RWPE2 (cell line): ENCODE measurements around the gene OXSM.
A peak's percentile ranks its signal among the peaks of the same experiment; 100 is the strongest.

Experiments used
- ATAC-seq: fragments of 200-7000 bp; cut with Tn5 transposase; 3 replicates; pipeline ENCODE4 v1.9.1; 2021; ENCODE audit warnings: low read depth
- DNase-seq: peaks from one replicate; pipeline ENCODE4 v3.0.0-alpha.2; 2020; ENCODE audit warnings: low spot score
- H3K27ac ChIP-seq: fragments of 450-650 bp; 2 replicates; pipeline ENCODE4 v1.5.1; 2017; ENCODE audit warnings: mild to moderate bottlenecking; ENCODE audit not compliant: poor library complexity, severe bottlenecking
- H3K27me3 ChIP-seq: fragments of 250-450 bp; sonication (Bioruptor Pico); 2 replicates; pipeline ENCODE4 v1.5.1; 2021; ENCODE audit warnings: mild to moderate bottlenecking, moderate library complexity; ENCODE audit not compliant: insufficient read depth, poor library complexity, severe bottlenecking
- H3K36me3 ChIP-seq: fragments of 250-450 bp; sonication (Bioruptor Pico); 2 replicates; pipeline ENCODE4 v1.5.1; 2020; ENCODE audit warnings: low read depth, mild to moderate bottlenecking, moderate library complexity
- H3K4me1 ChIP-seq: fragments of 250-450 bp; sonication (Bioruptor Pico); 2 replicates; pipeline ENCODE4 v1.5.1; 2021; ENCODE audit warnings: mild to moderate bottlenecking, moderate library complexity; ENCODE audit not compliant: insufficient read depth, poor library complexity, severe bottlenecking
- H3K4me3 ChIP-seq: fragments of 250-450 bp; sonication (Bioruptor Pico); 2 replicates; pipeline ENCODE4 v1.5.1; 2021; ENCODE audit warnings: mild to moderate bottlenecking, moderate library complexity; ENCODE audit not compliant: severe bottlenecking
- H3K9me3 ChIP-seq: fragments of 250-450 bp; sonication (Bioruptor Pico); 2 replicates; pipeline ENCODE4 v1.5.1; 2021; ENCODE audit warnings: mild to moderate bottlenecking, moderate library complexity; ENCODE audit not compliant: severe bottlenecking
- TF ChIP-seq, protein P1 (sequence below): fragments of 450-650 bp; IDR thresholded peaks from one replicate; pipeline ENCODE4 v1.5.1; 2017; ENCODE audit warnings: mild to moderate bottlenecking, moderate library complexity; ENCODE audit not compliant: poor library complexity, severe bottlenecking

OXSM gene

DNA sequence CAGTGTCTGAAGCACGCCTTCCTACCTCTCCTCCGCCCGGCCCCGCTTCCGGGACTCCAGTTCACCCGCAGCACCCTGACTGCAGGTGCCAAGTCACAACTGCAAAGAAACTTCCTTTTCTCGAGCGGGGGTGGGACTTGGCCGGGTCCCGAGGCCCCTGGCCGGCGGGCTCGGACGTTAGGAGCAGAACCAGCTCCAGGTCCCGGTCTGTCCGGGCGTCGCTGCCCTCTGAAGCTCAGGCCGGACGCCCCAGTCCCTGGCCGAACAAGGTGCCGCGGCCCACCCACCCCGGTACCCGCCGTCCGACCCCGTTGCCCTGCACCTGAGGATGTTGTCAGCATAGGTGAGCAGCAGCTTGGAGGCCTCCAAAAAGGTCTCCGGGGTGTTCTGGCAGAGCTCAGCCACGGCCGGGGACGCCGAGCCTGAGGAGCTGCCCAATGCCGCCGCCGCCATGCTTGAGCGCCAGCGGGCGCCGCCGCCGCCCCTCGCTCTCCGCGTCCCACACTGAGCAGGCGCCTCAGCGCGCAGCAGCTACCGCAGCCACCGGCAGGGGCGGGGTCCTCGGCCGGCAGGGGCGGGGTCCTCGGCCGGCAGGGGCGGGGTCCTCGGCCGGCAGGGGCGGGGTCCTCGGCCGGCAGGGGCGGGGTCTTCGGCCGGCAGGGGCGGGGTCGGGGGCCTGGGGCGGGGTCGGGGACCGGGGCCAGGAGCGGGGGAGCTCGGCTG lies 6.8 kb upstream of the OXSM start, which contains the start of gene NGLY1:
Gene NGLY1 (minus strand): TSS at position 506 of the 723 bp plus-strand sequence. CDS start 53 bp downstream, at position 453.
- TF ChIP-seq, protein P1, sequence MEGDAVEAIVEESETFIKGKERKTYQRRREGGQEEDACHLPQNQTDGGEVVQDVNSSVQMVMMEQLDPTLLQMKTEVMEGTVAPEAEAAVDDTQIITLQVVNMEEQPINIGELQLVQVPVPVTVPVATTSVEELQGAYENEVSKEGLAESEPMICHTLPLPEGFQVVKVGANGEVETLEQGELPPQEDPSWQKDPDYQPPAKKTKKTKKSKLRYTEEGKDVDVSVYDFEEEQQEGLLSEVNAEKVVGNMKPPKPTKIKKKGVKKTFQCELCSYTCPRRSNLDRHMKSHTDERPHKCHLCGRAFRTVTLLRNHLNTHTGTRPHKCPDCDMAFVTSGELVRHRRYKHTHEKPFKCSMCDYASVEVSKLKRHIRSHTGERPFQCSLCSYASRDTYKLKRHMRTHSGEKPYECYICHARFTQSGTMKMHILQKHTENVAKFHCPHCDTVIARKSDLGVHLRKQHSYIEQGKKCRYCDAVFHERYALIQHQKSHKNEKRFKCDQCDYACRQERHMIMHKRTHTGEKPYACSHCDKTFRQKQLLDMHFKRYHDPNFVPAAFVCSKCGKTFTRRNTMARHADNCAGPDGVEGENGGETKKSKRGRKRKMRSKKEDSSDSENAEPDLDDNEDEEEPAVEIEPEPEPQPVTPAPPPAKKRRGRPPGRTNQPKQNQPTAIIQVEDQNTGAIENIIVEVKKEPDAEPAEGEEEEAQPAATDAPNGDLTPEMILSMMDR: no peak
- Histone ChIP-seq H3K27me3 (no peaks in the 10 kb centered on the region), H3K9me3 (no peaks in the 10 kb centered on the region), H3K27ac (peak within 1 kb of the TSS; percentile 41), H3K36me3 (peaks cover 3% of the 10 kb centered on the region), H3K4me3 (peak within 1 kb of the TSS; percentile 94), H3K4me1 (peaks cover 5% of the 10 kb centered on the region)
- DNase-seq (peak; percentile 79), ATAC-seq (peak; percentile 93)

DNA sequence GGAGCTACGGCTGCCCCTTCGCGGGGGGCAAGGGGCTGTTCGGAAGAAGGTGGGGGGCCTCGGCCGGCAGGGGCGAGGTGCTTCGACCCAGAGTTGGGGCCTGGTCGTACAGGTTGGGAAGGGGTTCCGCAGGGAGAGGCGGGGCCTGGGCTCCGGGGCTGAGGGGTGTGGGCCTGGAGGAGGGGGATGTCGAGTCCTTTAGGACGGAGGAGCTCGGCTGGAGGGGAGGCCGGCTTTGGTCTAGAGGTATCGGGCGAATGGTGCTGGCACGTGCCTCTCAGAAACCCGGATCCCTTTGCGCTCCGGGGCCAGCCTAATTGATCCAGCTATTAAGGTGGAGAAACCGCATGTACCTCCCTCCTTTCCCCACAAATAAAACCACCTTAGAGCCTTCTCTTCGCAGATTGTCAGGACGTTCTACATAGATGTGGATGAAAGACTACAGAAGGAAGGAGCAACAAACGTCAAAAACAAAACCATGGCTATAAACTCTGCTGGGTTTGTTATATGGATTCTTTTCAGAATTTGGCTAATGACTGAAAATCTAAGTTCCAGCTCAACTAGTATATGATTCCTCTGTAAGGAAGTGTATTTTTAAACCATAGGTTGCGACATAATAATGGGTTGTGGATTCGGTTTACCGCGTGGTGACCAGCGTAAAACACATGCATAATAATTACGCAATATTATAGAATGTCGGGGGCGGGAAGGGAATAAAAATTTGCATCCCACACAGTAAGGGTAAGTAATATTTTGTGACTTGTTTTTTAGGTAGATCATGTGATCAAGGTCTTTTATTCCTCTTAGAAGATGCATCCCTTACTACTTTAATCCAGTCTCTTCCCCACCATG lies 6.0 kb upstream of the OXSM start:
- DNase-seq (peak; percentile 56), ATAC-seq (peak; percentile 48)
- Histone ChIP-seq H3K4me3 (peak overlapping the region; percentile 94), H3K36me3 (no peaks in the 10 kb centered on the region), H3K9me3 (no peaks in the 10 kb centered on the region), H3K4me1 (peaks cover 11% of the 10 kb centered on the region), H3K27me3 (no peaks in the 10 kb centered on the region), H3K27ac (peak overlapping the region; percentile 41)
- TF ChIP-seq, protein P1: no peak

DNA sequence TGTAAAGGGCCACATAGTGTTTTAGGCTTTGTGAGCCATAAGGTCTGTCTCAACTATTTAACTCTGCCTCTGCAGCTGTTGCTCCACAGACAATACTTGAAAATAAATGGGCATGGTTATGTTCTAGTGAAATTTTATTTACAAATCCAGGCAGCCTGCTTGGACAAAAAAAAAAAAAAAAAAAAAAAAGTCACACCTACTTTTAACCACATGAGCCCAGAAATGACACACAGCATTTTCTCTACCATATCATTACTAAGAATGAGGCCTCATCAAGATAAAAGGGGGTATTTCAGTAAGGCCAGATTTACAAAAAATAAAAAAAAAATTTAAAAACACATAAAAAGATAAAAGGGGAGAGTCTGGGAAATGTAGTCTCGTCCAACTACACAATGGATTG lies 4.9 kb upstream of the OXSM start:
- ATAC-seq (no peak), DNase-seq (no peak)
- Histone ChIP-seq H3K36me3 (no peaks in the 10 kb centered on the region), H3K4me1 (peaks cover 14% of the 10 kb centered on the region), H3K9me3 (no peaks in the 10 kb centered on the region), H3K27ac (no peak overlapping the region), H3K27me3 (no peaks in the 10 kb centered on the region), H3K4me3 (no peak overlapping the region)
- TF ChIP-seq, protein P1: no peak

DNA sequence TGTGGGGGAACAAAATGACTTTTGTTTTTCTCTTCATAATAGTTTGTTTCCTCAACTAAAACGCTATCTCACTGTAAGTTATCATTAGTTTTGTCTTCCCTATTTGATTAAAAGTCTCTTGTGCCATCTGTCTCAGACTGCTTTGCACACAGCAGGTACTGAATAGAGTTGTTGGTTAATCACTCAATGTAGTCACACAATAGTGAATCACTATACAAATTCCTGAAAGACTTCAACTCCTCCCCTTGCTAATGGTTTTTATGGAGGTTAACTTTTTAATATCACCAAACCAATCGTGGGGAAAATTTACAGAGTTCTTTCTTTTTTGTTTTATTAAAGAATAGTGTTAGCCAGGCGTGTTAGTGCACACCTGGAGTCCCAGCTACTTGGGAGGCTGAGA lies 4.1 kb upstream of the OXSM start:
- no peak overlapping the region for H3K27ac ChIP-seq
- ATAC-seq (no peak), DNase-seq (no peak)
- TF ChIP-seq, protein P1: no peak
- no peaks in the 10 kb centered on the region for H3K27me3 ChIP-seq
- no peaks in the 10 kb centered on the region for H3K9me3 ChIP-seq
- no peak overlapping the region for H3K4me3 ChIP-seq
- peaks cover 15% of the 10 kb centered on the region for H3K4me1 ChIP-seq
- no peaks in the 10 kb centered on the region; the same call in 1 of the 2 replicates for H3K36me3 ChIP-seq
